ENCODE results near the gene B4GAT1.

B4GAT1 gene

DNA sequence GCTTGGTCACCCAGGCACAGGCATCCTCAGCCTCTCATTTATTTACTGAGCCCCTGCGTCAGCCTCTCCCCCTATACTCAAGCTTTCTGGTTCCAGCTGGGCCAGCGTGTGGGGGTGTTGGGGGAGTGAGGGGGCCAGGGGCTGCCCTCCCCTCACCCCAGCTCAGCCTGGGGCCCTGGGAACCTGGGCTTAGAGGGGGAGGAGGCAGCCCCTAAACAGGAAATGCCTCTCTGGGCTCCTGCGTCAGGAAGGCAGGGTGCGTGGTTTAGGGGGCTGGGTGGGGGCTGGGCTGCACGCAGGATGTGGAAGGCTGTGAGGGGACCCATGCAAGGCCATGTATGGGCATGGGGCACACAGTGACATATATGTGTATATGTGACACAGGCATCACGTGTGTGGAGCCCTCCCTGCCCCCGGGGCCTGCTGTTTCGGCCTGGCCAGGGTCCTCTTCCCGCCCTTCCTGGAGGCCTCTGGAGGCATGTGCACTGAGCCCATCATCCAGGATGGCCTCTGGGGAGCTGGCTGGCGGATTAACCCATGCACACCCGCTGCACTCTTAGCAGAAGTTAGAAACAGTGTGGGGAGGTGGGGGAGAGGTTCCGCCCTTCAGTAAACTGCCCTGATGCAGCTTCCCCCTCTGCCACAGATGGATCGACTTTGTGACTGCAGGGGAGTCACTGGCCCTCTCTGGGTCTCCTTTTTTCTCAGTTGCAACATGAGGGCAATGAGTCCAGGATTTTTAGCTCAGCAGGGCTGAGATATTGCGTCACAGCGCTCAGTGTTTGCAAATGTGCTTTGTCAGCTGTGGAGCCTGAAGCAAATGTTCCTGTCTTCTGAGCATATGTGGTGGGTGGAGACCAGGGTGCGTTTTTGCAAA lies 29.5 kb downstream of the B4GAT1 start:
- no peaks in the 10 kb centered on the region for H3K79me2 ChIP-seq (ENCODE audit: low read length)
- H2AFZ ChIP-seq (ENCODE audit: low read depth, low read length), result peak overlapping the region; percentile 72
- H3K4me1 ChIP-seq (ENCODE audit: low read length), result peaks cover 23% of the 10 kb centered on the region
- peak overlapping the region; percentile 66 for H3K27ac ChIP-seq (ENCODE audit: low read length)
- no peaks in the 10 kb centered on the region for H3K27me3 ChIP-seq (ENCODE audit: low read depth, low read length)
- peak overlapping the region; percentile 72 for H3K4me2 ChIP-seq (ENCODE audit: low read length)
- peak overlapping the region; percentile 63 for H3K9ac ChIP-seq (ENCODE audit: low read length)
- H4K20me1 ChIP-seq (ENCODE audit: insufficient read depth, low read length), result no peaks in the 10 kb centered on the region
- no peaks in the 10 kb centered on the region for H3K9me3 ChIP-seq (ENCODE audit: insufficient read depth, low read length)
- peak overlapping the region; percentile 58 for H3K4me3 ChIP-seq (ENCODE audit: low read length)
- no peaks in the 10 kb centered on the region for H3K36me3 ChIP-seq (replicated peaks; ENCODE audit: low read depth, low read length)
- no peak for TF ChIP-seq EZH2phosphoT487 (IDR thresholded peaks at IDR 0.05; ENCODE audit: low read depth)
- TF ChIP-seq, protein P1, sequence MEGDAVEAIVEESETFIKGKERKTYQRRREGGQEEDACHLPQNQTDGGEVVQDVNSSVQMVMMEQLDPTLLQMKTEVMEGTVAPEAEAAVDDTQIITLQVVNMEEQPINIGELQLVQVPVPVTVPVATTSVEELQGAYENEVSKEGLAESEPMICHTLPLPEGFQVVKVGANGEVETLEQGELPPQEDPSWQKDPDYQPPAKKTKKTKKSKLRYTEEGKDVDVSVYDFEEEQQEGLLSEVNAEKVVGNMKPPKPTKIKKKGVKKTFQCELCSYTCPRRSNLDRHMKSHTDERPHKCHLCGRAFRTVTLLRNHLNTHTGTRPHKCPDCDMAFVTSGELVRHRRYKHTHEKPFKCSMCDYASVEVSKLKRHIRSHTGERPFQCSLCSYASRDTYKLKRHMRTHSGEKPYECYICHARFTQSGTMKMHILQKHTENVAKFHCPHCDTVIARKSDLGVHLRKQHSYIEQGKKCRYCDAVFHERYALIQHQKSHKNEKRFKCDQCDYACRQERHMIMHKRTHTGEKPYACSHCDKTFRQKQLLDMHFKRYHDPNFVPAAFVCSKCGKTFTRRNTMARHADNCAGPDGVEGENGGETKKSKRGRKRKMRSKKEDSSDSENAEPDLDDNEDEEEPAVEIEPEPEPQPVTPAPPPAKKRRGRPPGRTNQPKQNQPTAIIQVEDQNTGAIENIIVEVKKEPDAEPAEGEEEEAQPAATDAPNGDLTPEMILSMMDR (IDR thresholded peaks at IDR 0.05; ENCODE audit: low read depth, low read length), result no peak

DNA sequence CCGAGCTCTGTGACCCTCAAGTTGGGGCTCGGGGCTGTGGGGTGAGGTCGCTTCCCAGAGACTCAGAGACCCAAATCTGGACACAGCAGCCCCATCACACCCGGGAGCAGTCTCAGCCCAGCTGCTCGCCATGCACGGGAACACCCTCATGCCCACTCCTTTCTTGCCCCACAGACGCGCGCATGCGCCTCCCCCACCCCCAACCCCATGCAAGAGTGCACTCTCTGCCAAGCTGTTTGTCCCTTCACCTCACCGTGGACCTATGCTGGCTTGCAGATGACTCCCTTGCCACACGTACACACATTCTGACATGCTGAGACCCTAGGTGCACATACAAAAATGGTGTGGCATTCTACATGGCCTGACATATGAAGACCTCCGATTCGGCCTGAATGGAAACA lies 30.1 kb downstream of the B4GAT1 start:
- peak overlapping the region; percentile 72 for H2AFZ ChIP-seq (ENCODE audit: low read depth, low read length)

DNA sequence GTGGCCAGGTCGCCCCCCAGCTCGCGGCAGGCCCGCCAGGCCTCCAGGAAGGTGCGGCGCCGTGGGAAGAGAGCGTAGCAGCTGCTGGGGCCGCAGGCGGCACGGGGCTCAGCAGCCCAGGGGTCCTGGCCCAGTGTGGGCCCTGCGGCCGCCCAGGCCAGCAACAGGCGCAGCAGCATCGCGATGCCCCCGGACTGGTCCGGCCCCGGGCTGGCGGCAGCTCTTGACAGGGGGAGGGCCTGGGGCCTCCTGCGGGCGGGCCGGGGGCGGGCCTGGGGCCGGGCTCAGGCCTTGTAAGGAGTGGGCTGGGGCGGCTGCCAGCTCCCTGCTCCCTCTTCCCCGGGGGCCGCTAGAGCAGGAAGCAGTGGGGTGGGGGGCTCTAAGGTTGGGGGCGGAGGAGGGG lies 30.6 kb downstream of the B4GAT1 start, which contains the start of gene CD248:
TSS of gene CD248 (minus strand) at position 196 of the 403 bp plus-strand sequence. CDS start at position 179, 17 bp downstream.
- H2AFZ ChIP-seq (ENCODE audit: low read depth, low read length), result peak within 1 kb of the TSS; percentile 72
- peak within 1 kb of the TSS; percentile 58 for H3K4me3 ChIP-seq (ENCODE audit: low read length)
- H3K4me2 ChIP-seq (ENCODE audit: low read length), result peak within 1 kb of the TSS; percentile 72
- H3K36me3 ChIP-seq (replicated peaks; ENCODE audit: low read depth, low read length), result no peaks in the 10 kb centered on the region
- H3K9me3 ChIP-seq (ENCODE audit: insufficient read depth, low read length), result no peaks in the 10 kb centered on the region
- H3K9ac ChIP-seq (ENCODE audit: low read length), result peak within 1 kb of the TSS; percentile 63
- TF ChIP-seq, protein P1 (IDR thresholded peaks at IDR 0.05; ENCODE audit: low read depth, low read length), result no peak
- no peak for TF ChIP-seq EZH2phosphoT487 (IDR thresholded peaks at IDR 0.05; ENCODE audit: low read depth)
- H3K27me3 ChIP-seq (ENCODE audit: low read depth, low read length), result no peaks in the 10 kb centered on the region; the same call in 1 of the 2 replicates
- peaks cover 21% of the 10 kb centered on the region for H3K4me1 ChIP-seq (ENCODE audit: low read length)
- H3K79me2 ChIP-seq (ENCODE audit: low read length), result no peaks in the 10 kb centered on the region
- peak within 1 kb of the TSS; percentile 66 for H3K27ac ChIP-seq (ENCODE audit: low read length)
- no peaks in the 10 kb centered on the region for H4K20me1 ChIP-seq (ENCODE audit: insufficient read depth, low read length)

More for the DNA sequence above, 30.1 kb downstream of the B4GAT1 start:
- peak overlapping the region; percentile 66 for H3K27ac ChIP-seq (ENCODE audit: low read length)
- TF ChIP-seq EZH2phosphoT487 (IDR thresholded peaks at IDR 0.05; ENCODE audit: low read depth), result no peak
- TF ChIP-seq, protein P1 (IDR thresholded peaks at IDR 0.05; ENCODE audit: low read depth, low read length), result no peak
- H4K20me1 ChIP-seq (ENCODE audit: insufficient read depth, low read length), result no peaks in the 10 kb centered on the region
- H3K27me3 ChIP-seq (ENCODE audit: low read depth, low read length), result no peaks in the 10 kb centered on the region
- no peaks in the 10 kb centered on the region for H3K79me2 ChIP-seq (ENCODE audit: low read length)
- no peaks in the 10 kb centered on the region for H3K36me3 ChIP-seq (replicated peaks; ENCODE audit: low read depth, low read length)
- no peaks in the 10 kb centered on the region for H3K9me3 ChIP-seq (ENCODE audit: insufficient read depth, low read length)
- H3K4me3 ChIP-seq (ENCODE audit: low read length), result peak overlapping the region; percentile 58
- peaks cover 22% of the 10 kb centered on the region for H3K4me1 ChIP-seq (ENCODE audit: low read length)
- peak overlapping the region; percentile 72 for H3K4me2 ChIP-seq (ENCODE audit: low read length)
- H3K9ac ChIP-seq (ENCODE audit: low read length), result peak overlapping the region; percentile 63

All from OCI-LY3 (cell line).